AG09319 (cell line): ENCODE measurements around the gene LRP3.

ENCODE experiments used
- DNase-seq: peaks from one replicate; pipeline ENCODE4 v3.0.0-alpha.2; 2010; ENCODE audit warnings: low read depth; ENCODE audit errors: extremely low read depth
- TF ChIP-seq, protein P1 (sequence below): IDR thresholded peaks from 2 replicates; pipeline ENCODE4 v1.5.1; 2011; ENCODE audit warnings: low read depth, mild to moderate bottlenecking, inconsistent platforms, low read length, moderate library complexity

LRP3 gene

GRCh38 chr19:33252971-33253370 is 58.8 kb downstream of the LRP3 start:
- no peak for DNase-seq
- TF ChIP-seq, protein P1, sequence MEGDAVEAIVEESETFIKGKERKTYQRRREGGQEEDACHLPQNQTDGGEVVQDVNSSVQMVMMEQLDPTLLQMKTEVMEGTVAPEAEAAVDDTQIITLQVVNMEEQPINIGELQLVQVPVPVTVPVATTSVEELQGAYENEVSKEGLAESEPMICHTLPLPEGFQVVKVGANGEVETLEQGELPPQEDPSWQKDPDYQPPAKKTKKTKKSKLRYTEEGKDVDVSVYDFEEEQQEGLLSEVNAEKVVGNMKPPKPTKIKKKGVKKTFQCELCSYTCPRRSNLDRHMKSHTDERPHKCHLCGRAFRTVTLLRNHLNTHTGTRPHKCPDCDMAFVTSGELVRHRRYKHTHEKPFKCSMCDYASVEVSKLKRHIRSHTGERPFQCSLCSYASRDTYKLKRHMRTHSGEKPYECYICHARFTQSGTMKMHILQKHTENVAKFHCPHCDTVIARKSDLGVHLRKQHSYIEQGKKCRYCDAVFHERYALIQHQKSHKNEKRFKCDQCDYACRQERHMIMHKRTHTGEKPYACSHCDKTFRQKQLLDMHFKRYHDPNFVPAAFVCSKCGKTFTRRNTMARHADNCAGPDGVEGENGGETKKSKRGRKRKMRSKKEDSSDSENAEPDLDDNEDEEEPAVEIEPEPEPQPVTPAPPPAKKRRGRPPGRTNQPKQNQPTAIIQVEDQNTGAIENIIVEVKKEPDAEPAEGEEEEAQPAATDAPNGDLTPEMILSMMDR = no peak

DNA sequence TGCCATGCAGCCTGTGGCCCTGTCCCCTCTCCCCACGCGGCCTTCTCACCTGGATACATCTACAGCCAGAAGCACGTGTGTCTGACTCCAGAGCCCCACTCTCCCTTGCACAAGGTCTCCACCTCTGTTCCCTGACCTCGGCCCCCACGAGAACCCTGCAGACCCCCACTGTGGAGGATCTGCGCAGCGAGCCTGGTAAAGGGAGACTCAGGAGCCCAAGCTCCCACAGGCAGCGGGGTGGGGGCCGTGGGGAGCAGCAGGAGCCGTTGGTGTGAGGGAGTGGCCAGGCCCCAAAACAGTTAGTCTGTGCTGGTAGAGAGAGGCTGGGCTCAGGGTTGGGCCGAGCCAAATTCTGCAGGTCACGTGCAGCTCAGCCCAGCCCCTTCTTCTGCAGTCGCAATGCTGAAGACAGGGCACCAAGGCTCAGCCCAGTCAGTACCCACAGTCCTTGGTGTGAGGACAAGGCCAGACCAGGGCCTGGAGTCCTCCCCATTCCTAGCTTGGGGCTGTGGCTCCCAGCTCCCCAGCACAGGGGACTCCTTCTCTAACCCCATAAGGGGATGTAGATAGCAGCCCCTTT is 60.2 kb downstream of the LRP3 start:
- TF ChIP-seq, protein P1 = no peak

GRCh38 chr19:33255781-33256180 is 61.7 kb downstream of the LRP3 start:
- TF ChIP-seq, protein P1 = no peak
- DNase-seq = no peak

More for the DNA sequence above, 60.2 kb downstream of the LRP3 start:
- no peak for DNase-seq

- DNase-seq = no peak
- TF ChIP-seq, protein P1 = no peak
Measured at GRCh38 chr19:33256261-33256660, 62.1 kb downstream of the LRP3 start.

DNA sequence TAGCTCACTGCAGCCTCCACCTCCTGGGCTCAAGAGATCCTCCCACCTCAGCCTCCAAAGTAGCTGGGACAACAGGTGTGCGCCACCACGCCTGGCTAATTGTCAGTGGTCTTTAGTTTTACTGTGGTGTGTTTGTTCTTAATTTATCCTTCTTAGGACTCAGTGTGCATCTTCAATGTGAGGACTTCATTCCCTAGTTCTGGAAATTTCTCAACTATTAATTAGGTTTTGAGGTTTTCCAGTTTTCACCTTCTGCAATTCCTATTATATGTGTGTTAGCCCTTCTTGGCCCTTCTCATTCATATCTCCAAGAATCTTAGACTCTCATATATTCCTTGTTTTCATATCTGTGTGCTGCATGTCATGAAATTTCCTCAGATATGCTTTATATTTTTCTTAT is 63.7 kb downstream of the LRP3 start:
- TF ChIP-seq, protein P1 = no peak
- DNase-seq = no peak
